ENCODE results near the gene SH3PXD2A. TPM values are rescaled to one million over a fixed set of nuclear protein-coding genes. Genes with fewer than 3 reads are reported as not detected.

Gene SH3PXD2A
- total and polyA plus RNA-seq, 9 of the 15 experiments (the other 6 are each of a cell fraction or from before 2014, with no cell fraction given), result 0.41 to 9.3 (median 2.5) TPM

- no peak overlapping the region for H3K4me2 ChIP-seq (ENCODE audit: insufficient read depth, low read length)
- ChIA-PET CTCF (ENCODE audit: low intra/inter-chr PET ratio) (no interaction called here), POLR2A (interaction anchor here (0.6 kb wide), 2 partner anchors 31 to 49 kb away, joined by 3 read pairs; no protein-coding TSS in a partner anchor)
- no peaks in the 10 kb centered on the region for H3K79me2 ChIP-seq (ENCODE audit: control insufficient read depth, insufficient read depth, low read length)
- no peaks in the 10 kb centered on the region for H3K9me1 ChIP-seq (ENCODE audit: control insufficient read depth, insufficient read depth, low read length)
- in situ Hi-C loops (cut with MboI), result loop anchor here (25.0 kb wide), 1 partner anchor 278 kb away; the partner anchor contains the start of gene SH3PXD2A
- H3K27ac ChIP-seq (ENCODE audit: extremely low read depth, low read depth, low read length), result no peak overlapping the region
- no TSS peak for BruUV-seq (replicated peaks)
- H4K20me1 ChIP-seq (replicated peaks; ENCODE audit: control insufficient read depth, insufficient read depth, low read length), result no peaks in the 10 kb centered on the region
- ATAC-seq (no peak), FAIRE-seq (no peak), DNase-seq (ENCODE audit: extremely low read depth in 1 of 4, low spot score in 3 of 4) (no peak)
- no peak overlapping the region for H2AFZ ChIP-seq (ENCODE audit: low read depth, low read length)
- H3K4me1 ChIP-seq (replicated peaks in 1 of 2; ENCODE audit: control insufficient read depth in 2 of 2, insufficient read depth in 2 of 2, low read length in 2 of 2), result peaks cover 8 to 15% of the 10 kb centered on the region in 2 experiments; a peak in 3 of 5 replicates
- H3K4me3 ChIP-seq, result no peak overlapping the region
- WGBS (ENCODE audit: insufficient coverage, low coverage, missing lambda C conversion rate), result 94% methylated on average over 7 of the region's 111 CpGs
- intact Hi-C loops (cut with micrococcal nuclease), result no loop called here
- TF ChIP-seq BRD9 (IDR thresholded peaks at IDR 0.05; ENCODE audit: low read depth, partially characterized antibody), result no peak
- H3K27me3 ChIP-seq (ENCODE audit: control insufficient read depth in 2 of 2, insufficient read depth in 2 of 2, low read length in 2 of 2), result no peaks in the 10 kb centered on the region
- no peak overlapping the region for H3K9ac ChIP-seq (ENCODE audit: insufficient read depth in 1 of 2, low read depth in 2 of 2, low read length in 2 of 2)
- H3K36me3 ChIP-seq (ENCODE audit: control insufficient read depth, insufficient read depth, low read length), result no peaks in the 10 kb centered on the region
- H3K9me3 ChIP-seq (replicated peaks; ENCODE audit: control insufficient read depth, insufficient read depth, low read depth, low read length), result no peaks in the 10 kb centered on the region
Observed at GRCh38 chr10:103584216-103585010, 271.0 kb downstream of the SH3PXD2A start.

DNA sequence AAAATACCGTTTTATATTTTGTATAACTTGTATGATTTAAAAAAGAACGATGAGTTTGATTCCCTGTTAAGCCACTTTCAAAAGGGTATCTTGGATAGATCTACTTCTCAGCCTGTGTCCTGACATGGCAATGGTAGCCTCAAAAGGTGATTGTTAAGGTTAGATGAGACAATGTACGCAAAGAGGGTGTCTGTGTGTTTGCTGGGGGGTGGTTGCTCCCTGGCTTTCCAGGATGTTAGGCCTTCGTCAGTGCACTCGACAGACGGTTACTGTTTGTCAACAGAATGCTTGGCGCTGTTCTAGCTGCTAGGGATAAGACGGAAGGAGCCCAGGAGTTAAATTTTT lies 271.5 kb downstream of the SH3PXD2A start:
- FAIRE-seq (no peak), DNase-seq (ENCODE audit: extremely low read depth in 1 of 4, low spot score in 3 of 4) (no peak), ATAC-seq (no peak)
- H3K9ac ChIP-seq (ENCODE audit: insufficient read depth in 1 of 2, low read depth in 2 of 2, low read length in 2 of 2), result no peak overlapping the region
- no peaks in the 10 kb centered on the region for H3K9me3 ChIP-seq (replicated peaks; ENCODE audit: control insufficient read depth, insufficient read depth, low read depth, low read length)
- no peaks in the 10 kb centered on the region for H3K9me1 ChIP-seq (ENCODE audit: control insufficient read depth, insufficient read depth, low read length)
- POLR2A ChIA-PET, result no interaction called here
- H3K4me1 ChIP-seq (replicated peaks in 1 of 2; ENCODE audit: control insufficient read depth in 2 of 2, insufficient read depth in 2 of 2, low read length in 2 of 2), result peaks cover 11 to 21% of the 10 kb centered on the region in 2 experiments
- no peaks in the 10 kb centered on the region for H3K36me3 ChIP-seq (ENCODE audit: control insufficient read depth, insufficient read depth, low read length)
- no peak overlapping the region for H3K27ac ChIP-seq (ENCODE audit: extremely low read depth, low read depth, low read length)
- WGBS (ENCODE audit: insufficient coverage, low coverage, missing lambda C conversion rate), result 73% methylated on average over 8 of the region's 8 CpGs
- H3K4me3 ChIP-seq, result no peak overlapping the region
- H3K27me3 ChIP-seq (ENCODE audit: control insufficient read depth in 2 of 2, insufficient read depth in 2 of 2, low read length in 2 of 2), result no peaks in the 10 kb centered on the region
- BruUV-seq (replicated peaks), result no TSS peak
- intact Hi-C loops (cut with micrococcal nuclease) (no loop called here), in situ Hi-C loops (cut with MboI) (loop anchor here (25.0 kb wide), 1 partner anchor 278 kb away; the partner anchor contains the start of gene SH3PXD2A)
- H3K4me2 ChIP-seq (ENCODE audit: insufficient read depth, low read length), result no peak overlapping the region
- H2AFZ ChIP-seq (ENCODE audit: low read depth, low read length), result no peak overlapping the region
- CTCF ChIA-PET (ENCODE audit: low intra/inter-chr PET ratio), result no interaction called here
- H3K79me2 ChIP-seq (ENCODE audit: control insufficient read depth, insufficient read depth, low read length), result no peaks in the 10 kb centered on the region
- no peaks in the 10 kb centered on the region for H4K20me1 ChIP-seq (replicated peaks; ENCODE audit: control insufficient read depth, insufficient read depth, low read length)
- TF ChIP-seq TRIM24 (IDR thresholded peaks at IDR 0.05), result no peak
- TF ChIP-seq ZFX (CRISPR knock-in tag; IDR thresholded peaks at IDR 0.05), result no peak
- TF ChIP-seq SIX5 (IDR thresholded peaks at IDR 0.05; ENCODE audit: borderline replicate concordance in 1 of 2, insufficient read depth in 1 of 2, low read depth in 1 of 2, low read length in 2 of 2), result no peak
- no peak for TF ChIP-seq SNIP1 (IDR thresholded peaks at IDR 0.05; ENCODE audit: low read depth)
- TF ChIP-seq SRSF7 (optimal IDR thresholded peaks at IDR 0.05; ENCODE audit: low read depth, low read length), result no peak
- no peak for TF ChIP-seq CGGBP1 (CRISPR knock-in tag; IDR thresholded peaks at IDR 0.05)
- TF ChIP-seq TCF7L2 (IDR thresholded peaks at IDR 0.05; ENCODE audit: low read depth, low read length), result no peak
- TF ChIP-seq, protein P1, sequence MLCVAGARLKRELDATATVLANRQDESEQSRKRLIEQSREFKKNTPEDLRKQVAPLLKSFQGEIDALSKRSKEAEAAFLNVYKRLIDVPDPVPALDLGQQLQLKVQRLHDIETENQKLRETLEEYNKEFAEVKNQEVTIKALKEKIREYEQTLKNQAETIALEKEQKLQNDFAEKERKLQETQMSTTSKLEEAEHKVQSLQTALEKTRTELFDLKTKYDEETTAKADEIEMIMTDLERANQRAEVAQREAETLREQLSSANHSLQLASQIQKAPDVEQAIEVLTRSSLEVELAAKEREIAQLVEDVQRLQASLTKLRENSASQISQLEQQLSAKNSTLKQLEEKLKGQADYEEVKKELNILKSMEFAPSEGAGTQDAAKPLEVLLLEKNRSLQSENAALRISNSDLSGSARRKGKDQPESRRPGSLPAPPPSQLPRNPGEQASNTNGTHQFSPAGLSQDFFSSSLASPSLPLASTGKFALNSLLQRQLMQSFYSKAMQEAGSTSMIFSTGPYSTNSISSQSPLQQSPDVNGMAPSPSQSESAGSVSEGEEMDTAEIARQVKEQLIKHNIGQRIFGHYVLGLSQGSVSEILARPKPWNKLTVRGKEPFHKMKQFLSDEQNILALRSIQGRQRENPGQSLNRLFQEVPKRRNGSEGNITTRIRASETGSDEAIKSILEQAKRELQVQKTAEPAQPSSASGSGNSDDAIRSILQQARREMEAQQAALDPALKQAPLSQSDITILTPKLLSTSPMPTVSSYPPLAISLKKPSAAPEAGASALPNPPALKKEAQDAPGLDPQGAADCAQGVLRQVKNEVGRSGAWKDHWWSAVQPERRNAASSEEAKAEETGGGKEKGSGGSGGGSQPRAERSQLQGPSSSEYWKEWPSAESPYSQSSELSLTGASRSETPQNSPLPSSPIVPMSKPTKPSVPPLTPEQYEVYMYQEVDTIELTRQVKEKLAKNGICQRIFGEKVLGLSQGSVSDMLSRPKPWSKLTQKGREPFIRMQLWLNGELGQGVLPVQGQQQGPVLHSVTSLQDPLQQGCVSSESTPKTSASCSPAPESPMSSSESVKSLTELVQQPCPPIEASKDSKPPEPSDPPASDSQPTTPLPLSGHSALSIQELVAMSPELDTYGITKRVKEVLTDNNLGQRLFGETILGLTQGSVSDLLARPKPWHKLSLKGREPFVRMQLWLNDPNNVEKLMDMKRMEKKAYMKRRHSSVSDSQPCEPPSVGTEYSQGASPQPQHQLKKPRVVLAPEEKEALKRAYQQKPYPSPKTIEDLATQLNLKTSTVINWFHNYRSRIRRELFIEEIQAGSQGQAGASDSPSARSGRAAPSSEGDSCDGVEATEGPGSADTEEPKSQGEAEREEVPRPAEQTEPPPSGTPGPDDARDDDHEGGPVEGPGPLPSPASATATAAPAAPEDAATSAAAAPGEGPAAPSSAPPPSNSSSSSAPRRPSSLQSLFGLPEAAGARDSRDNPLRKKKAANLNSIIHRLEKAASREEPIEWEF (CRISPR knock-in tag; IDR thresholded peaks at IDR 0.05), result no peak
- TF ChIP-seq SIRT6 (IDR thresholded peaks at IDR 0.05; ENCODE audit: low read depth, low read length), result no peak

Measured in K562 (cell line).